Activated naive CD4-positive, alpha-beta T cell treated with anti-CD3 and anti-CD28 coated beads, Interleukin-2, amount 50 U/mL, for 24 hours (primary cell): Measurements from ENCODE around the gene ZNF100.
"Not testable (repeated sequence)": the region's sequence is repeated elsewhere in the genome, so short reads cannot be mapped to it uniquely, and the experiment has no call there.

ENCODE experiments used
- H3K27ac Mint-ChIP-seq: one replicate; pipeline ENCODE4 v1.8.0; 2021; ENCODE audit warnings: mild to moderate bottlenecking, mixed read lengths
- H3K27me3 Mint-ChIP-seq: one replicate; pipeline ENCODE4 v1.8.0; 2021; ENCODE audit warnings: mixed read lengths
- H3K36me3 Mint-ChIP-seq: one replicate; pipeline ENCODE4 v1.8.0; 2021; ENCODE audit warnings: mixed read lengths
- H3K4me1 Mint-ChIP-seq: one replicate; pipeline ENCODE4 v1.8.0; 2021; ENCODE audit warnings: mixed read lengths
- H3K4me3 Mint-ChIP-seq: one replicate; pipeline ENCODE4 v1.8.0; 2021; ENCODE audit warnings: mild to moderate bottlenecking, mixed read lengths
- H3K9me3 Mint-ChIP-seq: one replicate; pipeline ENCODE4 v1.8.0; 2021; ENCODE audit warnings: mixed read lengths

Gene ZNF100

GRCh38 chr19:21767065-21767800 is at the start of gene ZNF100:
TSS of gene ZNF100 (minus strand) at chr19:21767579. CDS start at chr19:21767429, 150 bp downstream.
- Mint-ChIP-seq H3K4me1 (peaks cover 39% of the 10 kb centered on the region), H3K9me3 (no peaks in the 10 kb centered on the region), H3K27me3 (no peaks in the 10 kb centered on the region), H3K4me3 (peak within 1 kb of the TSS; percentile 94), H3K36me3 (peaks cover 18% of the 10 kb centered on the region), H3K27ac (peak within 1 kb of the TSS; percentile 81)

GRCh38 chr19:21812448-21812847 is 45.1 kb upstream of the ZNF100 start:
- H3K4me3 Mint-ChIP-seq: no peak overlapping the region
- no peaks in the 10 kb centered on the region for H3K27me3 Mint-ChIP-seq
- H3K27ac Mint-ChIP-seq: no peak overlapping the region
- H3K9me3 Mint-ChIP-seq: no peaks in the 10 kb centered on the region
- peaks cover 72% of the 10 kb centered on the region for H3K36me3 Mint-ChIP-seq
- H3K4me1 Mint-ChIP-seq: no peaks in the 10 kb centered on the region

DNA sequence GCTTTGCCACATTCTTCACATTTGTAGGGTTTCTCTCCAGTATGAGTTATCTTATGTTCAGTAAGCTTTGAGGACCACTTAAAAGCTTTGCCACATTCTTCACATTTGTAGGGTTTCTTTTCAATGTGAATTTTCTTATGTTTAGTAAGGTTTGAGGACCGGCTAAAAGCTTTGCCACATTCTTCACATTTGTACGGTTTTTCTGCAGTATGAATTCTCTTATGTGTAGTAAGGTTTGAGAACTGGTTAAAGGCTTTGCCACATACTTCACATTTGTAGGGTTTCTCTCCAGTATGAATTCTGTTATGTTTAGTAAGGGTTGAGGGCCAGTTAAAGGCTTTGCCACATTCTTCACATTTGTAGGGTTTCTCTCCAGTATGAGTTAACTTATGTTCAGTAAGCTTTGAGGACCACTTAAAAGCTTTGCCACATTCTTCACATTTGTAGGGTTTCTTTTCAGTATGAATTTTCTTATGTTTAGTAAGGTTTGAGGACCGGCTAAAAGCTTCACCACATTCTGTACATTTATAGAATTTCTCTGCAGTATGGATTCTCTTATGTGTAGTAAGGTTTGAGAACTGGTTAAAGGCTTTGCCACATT is 41.1 kb upstream of the ZNF100 start:
- peaks cover 47% of the 10 kb centered on the region for H3K36me3 Mint-ChIP-seq
- not testable (repeated sequence) for H3K9me3 Mint-ChIP-seq, H3K4me3 Mint-ChIP-seq, H3K27ac Mint-ChIP-seq, H3K4me1 Mint-ChIP-seq, H3K27me3 Mint-ChIP-seq

DNA sequence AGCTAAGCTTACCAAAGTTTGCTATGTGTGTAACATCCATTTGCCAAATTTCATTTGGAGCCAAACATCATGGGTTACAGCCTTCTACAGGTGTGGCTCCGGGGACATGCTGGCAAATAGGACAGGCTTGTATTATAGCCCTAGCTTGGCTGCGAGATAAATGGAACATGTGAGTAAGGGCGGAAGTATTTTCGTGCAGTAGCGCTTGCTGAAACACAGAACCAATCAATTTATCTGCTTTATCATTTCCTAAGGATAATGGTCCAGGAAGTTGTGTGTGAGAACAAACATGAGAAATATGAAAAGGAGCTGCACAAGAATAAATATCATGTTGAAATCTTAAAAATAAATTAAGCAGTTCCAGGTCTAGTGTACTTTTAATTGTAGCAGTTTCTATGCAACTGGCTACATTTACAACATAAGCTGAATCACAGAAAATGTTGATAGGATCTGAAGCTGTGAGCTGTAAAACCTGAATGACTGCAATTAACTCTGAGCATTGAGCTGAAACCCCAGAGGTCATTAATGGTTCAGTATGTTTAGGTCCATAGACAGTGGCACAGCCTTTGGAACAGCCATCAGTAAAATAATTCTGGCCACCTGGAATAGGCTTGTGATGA is 22.2 kb upstream of the ZNF100 start:
- no peaks in the 10 kb centered on the region for H3K36me3 Mint-ChIP-seq
- H3K4me1 Mint-ChIP-seq: no peaks in the 10 kb centered on the region
- no peak overlapping the region for H3K4me3 Mint-ChIP-seq
- H3K27ac Mint-ChIP-seq: no peak overlapping the region
- peaks cover 35% of the 10 kb centered on the region for H3K9me3 Mint-ChIP-seq
- H3K27me3 Mint-ChIP-seq: peaks cover 3% of the 10 kb centered on the region

- Mint-ChIP-seq H3K9me3 (peaks cover 30% of the 10 kb centered on the region), H3K36me3 (no peaks in the 10 kb centered on the region), H3K27me3 (peaks cover 3% of the 10 kb centered on the region)
Measured at GRCh38 chr19:21786936-21787335, 19.6 kb upstream of the ZNF100 start.

DNA sequence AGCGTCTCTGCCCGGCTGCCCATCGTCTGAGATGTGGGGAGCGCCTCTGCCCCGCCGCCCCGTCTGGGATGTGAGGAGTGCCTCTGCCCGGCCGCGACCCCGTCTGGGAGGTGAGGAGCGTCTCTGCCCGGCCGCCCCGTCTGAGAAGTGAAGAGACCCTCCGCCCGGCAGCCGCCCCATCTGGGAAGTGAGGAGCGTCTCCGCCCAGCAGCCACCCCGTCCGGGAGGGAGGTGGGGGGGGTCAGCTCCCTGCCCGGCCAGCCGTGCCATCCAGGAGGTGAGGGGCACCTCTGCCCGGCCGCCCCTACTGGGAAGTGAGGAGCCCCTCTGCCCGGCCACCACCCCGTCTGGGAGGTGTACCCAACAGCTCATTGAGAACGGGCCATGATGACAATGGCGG is 8.4 kb upstream of the ZNF100 start:
- H3K4me1 Mint-ChIP-seq, H3K4me3 Mint-ChIP-seq, H3K36me3 Mint-ChIP-seq, H3K9me3 Mint-ChIP-seq, H3K27ac Mint-ChIP-seq, H3K27me3 Mint-ChIP-seq: not testable (repeated sequence)

More at GRCh38 chr19:21786936-21787335, 19.6 kb upstream of the ZNF100 start:
- H3K4me1 Mint-ChIP-seq: no peaks in the 10 kb centered on the region
- no peak overlapping the region for H3K4me3 Mint-ChIP-seq
- H3K27ac Mint-ChIP-seq: no peak overlapping the region

GRCh38 chr19:21766705-21767064 is 694 bp downstream of the ZNF100 start:
- not testable (repeated sequence) for H3K27me3 Mint-ChIP-seq, H3K9me3 Mint-ChIP-seq
- Mint-ChIP-seq H3K4me3 (peak overlapping the region; percentile 94), H3K4me1 (peaks cover 45% of the 10 kb centered on the region), H3K36me3 (peaks cover 22% of the 10 kb centered on the region), H3K27ac (peak overlapping the region; percentile 81)

GRCh38 chr19:21765151-21765550 is 2.2 kb downstream of the ZNF100 start:
- Mint-ChIP-seq H3K36me3 (peaks cover 29% of the 10 kb centered on the region), H3K9me3 (no peaks in the 10 kb centered on the region), H3K27me3 (no peaks in the 10 kb centered on the region), H3K27ac (peak overlapping the region; percentile 35), H3K4me3 (peak overlapping the region; percentile 54), H3K4me1 (peaks cover 46% of the 10 kb centered on the region)

- peaks cover 49% of the 10 kb centered on the region for H3K36me3 Mint-ChIP-seq
- H3K27me3 Mint-ChIP-seq, H3K4me3 Mint-ChIP-seq, H3K27ac Mint-ChIP-seq, H3K9me3 Mint-ChIP-seq: not testable (repeated sequence)
- H3K4me1 Mint-ChIP-seq: peaks cover 62% of the 10 kb centered on the region
Measured at GRCh38 chr19:21761547-21761946, 5.8 kb downstream of the ZNF100 start.

DNA sequence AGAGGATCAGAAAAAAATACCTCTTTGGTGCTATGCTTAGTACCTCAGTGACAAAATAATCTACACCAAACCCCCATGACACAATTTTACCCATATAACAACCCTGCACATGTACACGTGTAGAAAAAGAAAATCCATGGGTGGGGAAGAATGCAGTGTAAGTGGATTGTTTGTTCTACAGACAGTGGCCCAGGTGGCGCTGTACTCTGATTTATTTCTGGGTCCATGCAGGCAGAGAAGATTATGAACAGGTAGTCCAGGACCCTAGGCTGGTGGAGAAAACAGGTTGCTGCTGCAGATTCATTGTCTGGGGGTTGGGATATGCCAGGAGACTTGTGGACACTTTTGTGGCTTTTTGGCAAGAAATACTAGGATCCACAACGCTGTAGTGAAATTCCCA is 9.1 kb downstream of the ZNF100 start:
- no peaks in the 10 kb centered on the region for H3K9me3 Mint-ChIP-seq
- H3K36me3 Mint-ChIP-seq: peaks cover 62% of the 10 kb centered on the region
- peaks cover 50% of the 10 kb centered on the region for H3K4me1 Mint-ChIP-seq

DNA sequence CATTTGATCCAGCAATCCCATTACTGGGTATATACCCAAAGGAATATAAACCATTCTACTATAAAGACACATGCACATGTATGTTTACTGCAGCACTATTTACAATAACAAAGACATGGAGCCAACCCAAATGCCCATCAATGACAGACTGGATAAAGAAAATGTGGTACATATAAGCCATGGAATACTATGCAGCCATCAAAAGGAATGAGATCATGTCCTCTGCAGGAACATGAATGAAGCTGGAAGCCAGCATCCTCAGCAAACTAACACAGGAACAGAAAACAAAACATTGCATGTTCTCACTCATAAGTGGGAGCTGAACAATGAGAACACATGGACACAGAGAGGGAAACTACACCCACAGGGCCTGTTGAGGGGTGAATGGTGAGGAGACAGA is 11.8 kb downstream of the ZNF100 start:
- peaks cover 63% of the 10 kb centered on the region for H3K36me3 Mint-ChIP-seq
- H3K27me3 Mint-ChIP-seq, H3K4me3 Mint-ChIP-seq, H3K9me3 Mint-ChIP-seq: not testable (repeated sequence)
- peaks cover 38% of the 10 kb centered on the region for H3K4me1 Mint-ChIP-seq
- peak overlapping the region; percentile 47 for H3K27ac Mint-ChIP-seq

More for the DNA sequence above, 9.1 kb downstream of the ZNF100 start:
- Mint-ChIP-seq H3K27me3 (no peaks in the 10 kb centered on the region), H3K27ac (no peak overlapping the region), H3K4me3 (no peak overlapping the region)

DNA sequence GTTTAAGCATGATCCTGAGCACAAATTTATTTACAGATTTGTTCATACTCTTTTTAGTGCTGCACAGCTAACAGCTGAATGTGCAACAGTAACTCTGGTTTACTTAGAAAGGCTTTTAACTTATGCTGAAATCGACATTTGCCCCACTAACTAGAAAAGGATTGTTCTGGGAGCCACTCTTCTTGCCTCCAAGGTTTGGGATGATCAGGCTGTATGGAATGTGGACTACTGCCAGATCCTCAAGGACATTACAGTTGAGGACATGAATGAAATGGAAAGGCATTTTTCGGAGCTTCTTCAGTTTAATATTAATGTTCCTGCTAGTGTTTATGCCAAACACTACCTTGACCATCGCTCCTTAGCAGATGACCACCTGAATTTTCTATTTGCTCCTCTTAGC is 16.0 kb downstream of the ZNF100 start:
- Mint-ChIP-seq H3K27me3 (no peaks in the 10 kb centered on the region), H3K27ac (no peak overlapping the region), H3K9me3 (peaks cover 9% of the 10 kb centered on the region), H3K36me3 (peaks cover 67% of the 10 kb centered on the region), H3K4me3 (no peak overlapping the region), H3K4me1 (peaks cover 31% of the 10 kb centered on the region)

DNA sequence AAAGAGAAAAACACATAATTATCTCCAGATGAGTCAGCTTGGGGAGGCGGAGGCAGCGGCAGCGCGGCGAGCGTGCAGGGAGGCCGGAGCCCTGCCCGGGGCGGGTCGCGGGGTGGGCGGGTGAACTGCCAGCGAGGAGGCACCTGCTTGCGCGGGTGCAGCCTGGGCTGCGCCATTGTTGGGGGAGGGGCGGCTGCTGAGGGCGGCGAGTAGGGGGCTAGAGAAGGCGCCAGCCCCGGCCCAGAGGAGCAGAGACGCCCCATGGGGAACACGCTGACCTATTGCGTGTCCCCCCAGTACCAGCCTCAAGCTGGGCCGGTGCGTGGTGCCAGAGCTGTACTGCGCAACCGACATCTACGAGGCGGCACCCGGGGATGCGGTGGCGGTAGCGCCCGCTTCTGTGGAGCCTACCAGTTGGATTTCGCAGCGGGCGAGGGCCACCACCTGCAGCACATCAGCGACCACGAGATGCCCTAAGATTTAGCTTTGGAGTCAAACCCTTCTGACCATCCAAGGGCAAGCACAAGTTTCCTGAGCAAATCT is 16.7 kb downstream of the ZNF100 start:
- H3K27me3 Mint-ChIP-seq: no peaks in the 10 kb centered on the region
- H3K4me1 Mint-ChIP-seq: peaks cover 26% of the 10 kb centered on the region
- no peak overlapping the region for H3K4me3 Mint-ChIP-seq
- H3K9me3 Mint-ChIP-seq: peaks cover 9% of the 10 kb centered on the region
- peaks cover 60% of the 10 kb centered on the region for H3K36me3 Mint-ChIP-seq
- H3K27ac Mint-ChIP-seq: no peak overlapping the region

DNA sequence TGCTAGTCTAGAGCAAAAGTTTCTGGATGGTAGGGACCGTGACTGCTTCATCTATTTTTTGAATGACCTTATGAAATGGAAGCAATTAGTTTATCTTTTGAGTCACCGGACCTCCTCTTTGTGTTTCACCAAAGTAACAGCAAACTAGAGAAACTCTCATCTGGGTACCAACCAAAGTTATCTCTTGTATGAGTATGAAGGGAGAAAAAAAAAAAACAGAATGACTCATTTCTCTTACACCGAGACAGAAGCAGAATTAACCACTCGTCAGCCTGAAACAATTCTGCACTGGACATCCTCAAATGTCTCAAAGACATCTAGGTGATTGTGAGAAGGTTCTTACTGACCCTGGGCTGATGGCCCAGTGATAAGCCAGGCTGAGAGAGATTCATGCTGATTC is 18.3 kb downstream of the ZNF100 start:
- H3K9me3 Mint-ChIP-seq: peaks cover 9% of the 10 kb centered on the region
- peaks cover 54% of the 10 kb centered on the region for H3K36me3 Mint-ChIP-seq
- no peaks in the 10 kb centered on the region for H3K27me3 Mint-ChIP-seq
- H3K4me1 Mint-ChIP-seq: peaks cover 17% of the 10 kb centered on the region
- H3K27ac Mint-ChIP-seq: no peak overlapping the region
- H3K4me3 Mint-ChIP-seq: no peak overlapping the region

GRCh38 chr19:21748088-21748487 is 19.3 kb downstream of the ZNF100 start:
- H3K4me3 Mint-ChIP-seq: no peak overlapping the region
- peaks cover 17% of the 10 kb centered on the region for H3K4me1 Mint-ChIP-seq
- peaks cover 9% of the 10 kb centered on the region for H3K9me3 Mint-ChIP-seq
- no peaks in the 10 kb centered on the region for H3K27me3 Mint-ChIP-seq
- peaks cover 52% of the 10 kb centered on the region for H3K36me3 Mint-ChIP-seq
- no peak overlapping the region for H3K27ac Mint-ChIP-seq

DNA sequence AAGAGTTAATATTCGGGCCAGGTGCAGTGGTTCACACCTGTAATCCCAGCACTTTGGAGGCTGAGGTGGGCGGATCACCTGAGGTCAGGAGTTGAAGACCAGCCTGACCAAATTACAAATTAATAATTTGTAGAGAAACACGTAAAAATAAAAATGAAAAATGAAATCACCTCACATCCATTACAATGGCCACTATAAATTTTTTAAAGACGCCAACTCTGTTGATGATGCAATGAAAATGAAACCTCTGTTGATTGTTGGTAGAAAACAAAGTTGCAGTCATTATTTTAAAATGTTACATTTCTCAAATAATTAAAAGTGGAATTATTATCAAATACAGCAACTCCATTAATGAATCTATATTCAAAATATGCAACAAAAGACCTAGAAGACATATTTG is 26.8 kb downstream of the ZNF100 start:
- Mint-ChIP-seq H3K4me3 (no peak overlapping the region), H3K4me1 (no peaks in the 10 kb centered on the region)

More for the DNA sequence above, 26.8 kb downstream of the ZNF100 start:
- H3K27me3 Mint-ChIP-seq: no peaks in the 10 kb centered on the region
- no peak overlapping the region for H3K27ac Mint-ChIP-seq
- peaks cover 62% of the 10 kb centered on the region for H3K36me3 Mint-ChIP-seq
- H3K9me3 Mint-ChIP-seq: peaks cover 18% of the 10 kb centered on the region
